GM23248 (cell line): ENCODE data around the gene MECP2. TPM values are rescaled to one million over a fixed set of nuclear protein-coding genes. Genes with fewer than 3 reads are reported as not detected.
A peak's percentile ranks its signal among the peaks of the same experiment; 100 is the strongest.

Source experiments
- DNase-seq: peaks from one replicate; pipeline ENCODE4 v3.0.0-alpha.2; 2015
- H2AFZ ChIP-seq: fragments of 200-600 bp; sonication (generic); 2 replicates; pipeline ENCODE4 v1.6.1; 2016; ENCODE audit warnings: antibody characterized with exemption
- H3F3A ChIP-seq: fragments of 200-600 bp; sonication (generic); 2 replicates; pipeline ENCODE4 v1.6.1; 2016; ENCODE audit warnings: mild to moderate bottlenecking, antibody characterized with exemption, mixed run types; ENCODE audit not compliant: insufficient read depth
- H3K27ac ChIP-seq: fragments of 200-600 bp; sonication (generic); 2 replicates; pipeline ENCODE4 v1.5.1; 2016; ENCODE audit warnings: mild to moderate bottlenecking
- H3K27me3 ChIP-seq: fragments of 200-600 bp; sonication (generic); replicated peaks from 2 replicates; pipeline ENCODE4 v1.6.1; 2016; ENCODE audit warnings: mild to moderate bottlenecking; ENCODE audit not compliant: insufficient read depth
- H3K36me3 ChIP-seq: fragments of 200-600 bp; sonication (generic); 2 replicates; pipeline ENCODE4 v1.6.1; 2016; ENCODE audit warnings: low read depth, mild to moderate bottlenecking
- H3K4me1 ChIP-seq: fragments of 200-600 bp; sonication (generic); 2 replicates; pipeline ENCODE4 v1.6.1; 2016; ENCODE audit warnings: mild to moderate bottlenecking; ENCODE audit not compliant: insufficient read depth
- H3K4me2 ChIP-seq: fragments of 200-600 bp; sonication (generic); one replicate; pipeline ENCODE4 v1.6.1; 2016; ENCODE audit warnings: mild to moderate bottlenecking; ENCODE audit not compliant: unreplicated experiment
- H3K4me3 ChIP-seq: fragments of 200-600 bp; sonication (generic); 2 replicates; pipeline ENCODE4 v1.5.1; 2016; ENCODE audit warnings: mild to moderate bottlenecking
- H3K79me2 ChIP-seq: fragments of 200-600 bp; sonication (generic); 2 replicates; pipeline ENCODE4 v1.6.1; 2016; ENCODE audit warnings: mild to moderate bottlenecking; ENCODE audit not compliant: insufficient read depth
- H3K9ac ChIP-seq: fragments of 200-600 bp; sonication (generic); 2 replicates; pipeline ENCODE4 v1.6.1; 2016; ENCODE audit warnings: mild to moderate bottlenecking
- H3K9me2 ChIP-seq: fragments of 200-600 bp; sonication (generic); 2 replicates; pipeline ENCODE4 v1.6.1; 2016; ENCODE audit warnings: mixed run types, mild to moderate bottlenecking, moderate library complexity; ENCODE audit not compliant: insufficient read depth
- H3K9me3 ChIP-seq: fragments of 200-600 bp; sonication (generic); one replicate; pipeline ENCODE4 v1.6.1; 2017; ENCODE audit warnings: low read depth
- H4K20me1 ChIP-seq: fragments of 200-600 bp; sonication (generic); 2 replicates; pipeline ENCODE4 v1.6.0; 2016; ENCODE audit not compliant: insufficient read depth
- EZH2 ChIP-seq: fragments of 200-600 bp; sonication (generic); IDR thresholded peaks from 2 replicates; pipeline ENCODE4 v1.6.1; 2018; ENCODE audit warnings: antibody characterized with exemption, mild to moderate bottlenecking; ENCODE audit not compliant: insufficient read depth, poor library complexity, severe bottlenecking
- EZH2phosphoT487 ChIP-seq: fragments of 200-600 bp; sonication (generic); IDR thresholded peaks from 2 replicates; pipeline ENCODE4 v1.6.1; 2018; ENCODE audit warnings: antibody characterized with exemption, moderate library complexity, mild to moderate bottlenecking, low read depth; ENCODE audit not compliant: insufficient read depth
- WGBS, 2 experiments: methylation state at CpG; one replicate each; pipeline ENCODE4 v1.1.6; 2015 to 2017; ENCODE audit warnings: low lambda C conversion rate in 2 of 2, low coverage in 1 of 2; ENCODE audit errors: missing lambda C conversion rate in 2 of 2; 5-methylcytosine and 5-hydroxymethylcytosine counted together
- in situ Hi-C: fragments of 300-500 bp; cut with MboI; formaldehyde crosslinking; loops from 2 replicates; pipeline ENCODE4 v1.15.0; 2020
- microRNA counts: library from miRNA; unstranded; fragments of <30 nt; microRNA quantifications from one replicate; lab custom pipeline; 2016
- microRNA-seq: library from miRNA; unstranded; fragments of <30 nt; microRNA quantifications from one replicate; pipeline ENCODE4, GENCODE V29; 2016; ENCODE audit warnings: borderline number of aligned reads
- polyA plus RNA-seq: library from polyadenylated mRNA; unstranded; fragments of >200 nt; fragmentation: Nextera tagmentation; extraction: Ambion mirVana; gene quantifications from 2 replicates; pipeline ENCODE4 v1.2.1, GENCODE V29; 2016
- small RNA-seq: library from RNA; depleted of rRNA; stranded (forward); fragments of <200 nt; gene quantifications from one replicate; pipeline ENCODE3, GENCODE V24; 2014; ENCODE audit warnings: low read depth, low replicate concordance
- total RNA-seq: library from RNA; depleted of rRNA; stranded (reverse); fragments of >200 nt; shearing (Covaris generic); gene quantifications from 2 replicates; pipeline ENCODE4 v1.2.3, GENCODE V29; 2014; rRNA removed

Gene MECP2
- total and polyA plus RNA-seq, 2 experiments from 2014 or later, result 10.3 to 16.5 TPM

DNA sequence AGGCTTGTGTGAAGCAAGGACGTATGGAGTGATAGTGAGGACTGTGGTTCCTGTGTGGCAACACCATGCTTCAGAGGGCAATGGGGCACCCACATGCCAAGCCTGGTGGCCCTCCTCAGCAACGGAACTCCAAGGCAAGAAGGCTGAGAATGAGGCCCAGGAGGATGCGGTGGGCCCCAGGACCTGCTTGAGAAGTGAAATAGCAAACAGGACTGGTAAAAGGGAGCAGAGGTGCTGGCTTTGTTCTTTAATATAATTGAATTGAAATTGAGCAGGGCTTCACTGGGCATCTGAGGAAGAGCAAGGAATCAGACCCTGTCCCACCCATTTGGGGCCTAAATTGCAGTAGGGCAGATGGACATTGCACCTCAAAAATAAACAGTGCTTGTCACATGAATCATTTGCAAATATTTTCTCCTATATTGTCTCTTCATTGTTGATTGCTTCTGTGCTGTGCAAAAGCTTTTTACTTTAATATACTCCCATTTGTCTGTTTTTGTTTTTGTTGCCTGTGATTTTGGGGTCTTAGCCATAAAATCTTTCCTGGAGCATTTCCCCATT is 122.7 kb downstream of the MECP2 start:
- Histone ChIP-seq H3K4me2 (no peak overlapping the region), H3K79me2 (peaks cover 36% of the 10 kb centered on the region), H3K27me3 (no peaks in the 10 kb centered on the region), H3K4me1 (peaks cover 8% of the 10 kb centered on the region), H2AFZ (no peak overlapping the region), H3K9ac (no peak overlapping the region), H3F3A (peaks cover 9% of the 10 kb centered on the region; the same call in 1 of the 2 replicates), H3K27ac (no peak overlapping the region), H3K9me2 (no peaks in the 10 kb centered on the region), H4K20me1 (no peaks in the 10 kb centered on the region), H3K36me3 (no peaks in the 10 kb centered on the region), H3K9me3 (no peaks in the 10 kb centered on the region), H3K4me3 (no peak overlapping the region)
- no peak for TF ChIP-seq EZH2
- TF ChIP-seq EZH2phosphoT487, result no peak
- WGBS, 2 experiments, result 80 to 100% methylated on average over 2 to 3 of the region's 3 CpGs
- no peak for DNase-seq
- in situ Hi-C loops, result no loop called here

DNA sequence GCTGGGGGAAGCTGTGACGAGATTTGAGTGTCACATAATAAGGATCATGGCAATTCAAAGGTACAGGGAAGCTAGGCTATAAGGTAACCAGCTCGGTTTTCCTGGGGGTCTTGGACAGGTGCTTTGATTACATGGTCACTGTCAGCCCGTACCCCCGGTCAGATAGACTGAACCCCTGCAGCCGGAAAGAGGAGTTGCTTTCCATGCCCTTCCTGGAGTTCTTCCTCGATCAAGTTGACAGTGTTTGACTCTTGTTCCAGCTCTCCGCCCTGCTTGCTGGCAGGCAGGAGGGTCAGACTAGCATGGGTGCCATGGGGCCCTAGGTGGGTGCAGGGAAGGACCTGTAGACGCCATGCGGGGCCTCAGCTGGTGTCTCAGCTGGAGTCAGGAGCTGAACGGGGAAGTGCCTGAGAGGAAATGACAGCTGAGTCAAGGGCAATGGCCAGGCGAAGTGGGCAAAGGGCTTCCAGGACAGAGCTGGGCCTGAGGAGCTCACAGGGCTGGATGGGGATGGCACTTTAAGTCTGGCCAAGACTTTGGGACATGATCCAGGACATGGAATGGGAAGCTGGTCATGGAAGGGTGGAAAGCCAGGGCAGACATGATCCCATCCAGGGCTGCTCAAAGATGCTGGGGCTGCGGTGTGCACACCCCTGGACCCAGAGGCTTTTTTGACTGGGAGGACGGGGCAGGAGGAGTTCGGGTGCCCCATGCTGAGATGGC is 123.4 kb downstream of the MECP2 start:
- Histone ChIP-seq H3K4me3 (peak overlapping the region; percentile 96), H3K27me3 (no peaks in the 10 kb centered on the region), H3F3A (peaks cover 13% of the 10 kb centered on the region; the same call in 1 of the 2 replicates), H3K36me3 (no peaks in the 10 kb centered on the region), H3K9me2 (no peaks in the 10 kb centered on the region), H3K9ac (peak overlapping the region; percentile 100), H4K20me1 (no peaks in the 10 kb centered on the region), H3K4me1 (peaks cover 8% of the 10 kb centered on the region), H3K9me3 (no peaks in the 10 kb centered on the region), H3K27ac (peak overlapping the region; percentile 100), H2AFZ (peak overlapping the region; percentile 33; the same call in 1 of the 2 replicates), H3K79me2 (peaks cover 42% of the 10 kb centered on the region), H3K4me2 (peak overlapping the region; percentile 88)
- DNase-seq, result peak; percentile 20
- in situ Hi-C loops, result no loop called here
- TF ChIP-seq EZH2phosphoT487 (no peak), EZH2 (no peak)
- WGBS, 2 experiments, result 51 to 54% methylated on average over 12 of the region's 14 CpGs

DNA sequence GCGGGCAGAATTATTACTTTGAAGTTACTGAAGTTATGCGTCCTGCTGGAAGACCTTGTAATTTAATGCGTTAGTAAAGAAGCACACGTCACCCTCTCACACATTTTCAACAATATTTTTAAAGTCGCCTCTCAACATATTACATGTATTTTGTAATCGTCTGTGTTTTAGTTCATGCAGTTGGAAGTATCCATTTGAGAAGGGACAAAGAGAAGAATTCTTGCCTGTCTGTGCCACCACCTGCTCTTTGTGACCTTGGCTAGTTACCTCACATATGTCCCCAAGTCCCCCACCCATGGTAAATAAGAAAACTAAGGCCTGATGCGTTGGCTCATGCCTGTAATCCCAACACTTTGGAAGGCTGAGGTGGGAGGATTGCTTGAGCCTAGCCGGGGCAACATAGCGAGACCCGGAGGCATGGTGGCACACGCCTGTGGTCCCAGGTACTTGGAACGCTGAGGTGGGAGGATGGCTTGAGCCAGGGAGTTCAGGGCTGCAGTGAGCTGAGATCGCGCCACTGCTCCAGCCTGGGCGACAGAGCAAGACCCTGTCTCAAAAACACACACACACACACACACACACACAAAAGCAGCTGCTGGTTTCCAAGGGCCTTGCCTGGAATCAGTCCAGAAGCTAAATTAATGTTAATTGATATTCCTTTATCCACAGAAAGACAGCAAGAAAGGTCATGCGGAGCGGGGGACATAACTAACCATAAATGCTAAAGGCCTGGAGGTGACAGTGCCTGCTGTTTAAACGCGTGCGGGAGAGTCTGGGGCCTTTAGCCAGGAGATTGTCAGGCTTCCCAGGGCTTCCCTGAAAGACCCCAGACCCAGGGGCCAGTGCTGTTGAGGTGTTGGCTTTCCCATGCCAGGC is 124.2 kb downstream of the MECP2 start:
- peak overlapping the region; percentile 96 for H3K4me3 ChIP-seq
- peak overlapping the region; percentile 33 for H2AFZ ChIP-seq
- WGBS, 2 experiments, result 4 to 5% methylated on average over 15 to 16 of the region's 20 CpGs
- no peaks in the 10 kb centered on the region for H3K36me3 ChIP-seq
- no peaks in the 10 kb centered on the region for H3K9me2 ChIP-seq
- in situ Hi-C loops, result no loop called here
- no peaks in the 10 kb centered on the region for H4K20me1 ChIP-seq
- no peaks in the 10 kb centered on the region for H3K27me3 ChIP-seq
- peak overlapping the region; percentile 88 for H3K4me2 ChIP-seq
- H3K9me3 ChIP-seq, result no peaks in the 10 kb centered on the region
- H3F3A ChIP-seq, result peaks cover 13% of the 10 kb centered on the region; the same call in 1 of the 2 replicates
- H3K27ac ChIP-seq, result peak overlapping the region; percentile 100
- no peak for DNase-seq
- peaks cover 50% of the 10 kb centered on the region for H3K79me2 ChIP-seq
- H3K9ac ChIP-seq, result peak overlapping the region; percentile 100
- peaks cover 15% of the 10 kb centered on the region for H3K4me1 ChIP-seq
- TF ChIP-seq EZH2 (no peak), EZH2phosphoT487 (no peak)

DNA sequence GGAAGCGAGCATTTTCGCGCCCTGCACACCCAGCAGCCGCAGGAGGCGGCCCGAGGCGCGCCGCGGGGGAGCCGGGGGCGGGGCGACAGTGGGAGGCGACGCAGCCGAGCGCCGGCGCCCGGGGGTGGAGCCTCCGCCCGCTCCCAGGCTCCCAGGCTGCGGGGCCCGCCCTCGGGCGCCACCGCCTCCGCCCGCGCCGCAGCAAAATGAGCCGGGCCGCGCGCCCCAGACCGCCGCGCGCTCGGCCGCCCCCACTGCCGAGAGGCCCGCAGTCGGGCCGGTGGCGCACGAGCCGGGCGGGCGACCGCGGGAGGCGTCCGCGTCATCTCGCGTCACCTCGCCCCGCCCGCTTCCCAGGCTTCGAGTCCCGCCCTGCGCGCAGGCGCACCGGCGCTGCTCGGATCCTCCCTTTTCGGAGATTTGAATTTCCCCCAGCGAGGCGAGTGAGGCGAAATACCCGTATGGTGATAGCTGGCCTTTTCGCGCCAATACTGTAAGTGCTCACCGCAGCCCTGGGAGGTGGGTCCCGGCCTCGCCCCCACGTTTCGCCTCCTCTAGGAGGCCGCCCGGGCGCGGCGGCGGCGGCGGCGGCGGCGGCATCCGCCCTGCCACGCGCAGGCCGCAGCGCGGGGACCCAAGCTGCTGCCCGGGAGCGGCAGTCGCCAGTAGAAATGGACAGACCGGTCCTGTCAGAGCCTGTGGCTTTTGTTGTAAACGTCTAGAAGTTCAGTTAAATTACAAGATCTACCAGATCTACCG is 125.0 kb downstream of the MECP2 start, which contains the start of gene TMEM187:
Gene TMEM187, plus strand, starts transcription at position 387 of the 759 bp plus-strand sequence. CDS start 9,309 bp downstream, outside the sequence.
- 0 to 1% methylated on average over 14 to 20 of the region's 103 CpGs for WGBS, 2 experiments
- no peaks in the 10 kb centered on the region for H3K9me2 ChIP-seq
- peak within 1 kb of the TSS; percentile 88 for H3K4me2 ChIP-seq
- H3K36me3 ChIP-seq, result no peaks in the 10 kb centered on the region
- peak within 1 kb of the TSS; percentile 33 for H2AFZ ChIP-seq
- no peaks in the 10 kb centered on the region for H4K20me1 ChIP-seq
- H3F3A ChIP-seq, result peaks cover 13% of the 10 kb centered on the region; the same call in 1 of the 2 replicates
- H3K4me1 ChIP-seq, result peaks cover 21% of the 10 kb centered on the region
- TF ChIP-seq EZH2 (no peak), EZH2phosphoT487 (no peak)
- DNase-seq, result peak; percentile 91
- no peaks in the 10 kb centered on the region for H3K27me3 ChIP-seq
- H3K9me3 ChIP-seq, result no peaks in the 10 kb centered on the region
- in situ Hi-C loops, result no loop called here
- peak within 1 kb of the TSS; percentile 96 for H3K4me3 ChIP-seq
- peaks cover 58% of the 10 kb centered on the region for H3K79me2 ChIP-seq
- peak within 1 kb of the TSS; percentile 100 for H3K27ac ChIP-seq
- H3K9ac ChIP-seq, result peak within 1 kb of the TSS; percentile 100

MicroRNAs encoded within 50 kb of the gene (microRNA counts, 767-probe panel; counts per million panel counts)
- 447 counts per million, percentile 86 among the panel's probes with 10 or more counts for microRNA hsa-miR-718 (lab: Ali Mortazavi, UCI)

Small RNA genes lying within 50 kb of the gene (microRNA-seq; reads per million reads assigned to microRNA genes)
- gene MIR3202-1, result not detected
- gene MIR3202-2, result not detected
- gene MIR718, result not detected

Small RNA genes lying within 50 kb of the gene (small RNA-seq; reads per million reads assigned to genes)
- gene MIR3202-1, result not detected

Other genes with a start within 250 kb of the MECP2 start
- 1.9 TPM in 1 of 2 replicates, not detected in the other for gene L1CAM, start 211.5 kb downstream of the MECP2 start, total RNA-seq
- 0.34 and 0.38 TPM in 2 replicates for gene L1CAM, start 211.5 kb downstream of the MECP2 start, polyA plus RNA-seq
- gene AVPR2, start 193.0 kb downstream of the MECP2 start, total RNA-seq, result not detected in 2 replicates
- gene AVPR2, start 193.0 kb downstream of the MECP2 start, polyA plus RNA-seq, result not detected in 2 replicates
- gene ARHGAP4, start 171.5 kb downstream of the MECP2 start, total RNA-seq, result 2.8 TPM in 1 of 2 replicates, not detected in the other
- 0.43 and 0.45 TPM in 2 replicates for gene ARHGAP4, start 171.5 kb downstream of the MECP2 start, polyA plus RNA-seq
- gene NAA10, start 162.7 kb downstream of the MECP2 start, total RNA-seq, result 105 and 154 TPM in 2 replicates
- gene NAA10, start 162.7 kb downstream of the MECP2 start, polyA plus RNA-seq, result 161 and 166 TPM in 2 replicates
- gene RENBP, start 153.1 kb downstream of the MECP2 start, total RNA-seq, result 0.11 TPM in 1 of 2 replicates, not detected in the other
- gene RENBP, start 153.1 kb downstream of the MECP2 start, polyA plus RNA-seq, result not detected in 2 replicates
- 24.0 and 26.4 TPM in 2 replicates for gene HCFC1, start 125.9 kb downstream of the MECP2 start, total RNA-seq
- gene HCFC1, start 125.9 kb downstream of the MECP2 start, polyA plus RNA-seq, result 12.5 and 12.6 TPM in 2 replicates
- 7.6 and 9.9 TPM in 2 replicates for gene TMEM187, start 125.0 kb downstream of the MECP2 start, total RNA-seq
- gene TMEM187, start 125.0 kb downstream of the MECP2 start, polyA plus RNA-seq, result 8.5 and 10.0 TPM in 2 replicates
- 45.3 and 54.7 TPM in 2 replicates for gene IRAK1, start 77.8 kb downstream of the MECP2 start, total RNA-seq
- gene IRAK1, start 77.8 kb downstream of the MECP2 start, polyA plus RNA-seq, result 58.7 and 58.8 TPM in 2 replicates
- not detected in 2 replicates for gene OPN1LW, start 46.5 kb upstream of the MECP2 start, total RNA-seq
- gene OPN1LW, start 46.5 kb upstream of the MECP2 start, polyA plus RNA-seq, result not detected in 2 replicates
- gene OPN1MW, start 84.9 kb upstream of the MECP2 start, total RNA-seq, result not detected in 2 replicates
- gene OPN1MW, start 84.9 kb upstream of the MECP2 start, polyA plus RNA-seq, result not detected in 2 replicates
- not detected in 2 replicates for gene OPN1MW2, start 122.0 kb upstream of the MECP2 start, total RNA-seq
- gene OPN1MW2, start 122.0 kb upstream of the MECP2 start, polyA plus RNA-seq, result not detected in 2 replicates
- not detected in 2 replicates for gene OPN1MW3, start 159.9 kb upstream of the MECP2 start, total RNA-seq
- not detected in 2 replicates for gene OPN1MW3, start 159.9 kb upstream of the MECP2 start, polyA plus RNA-seq
- not detected in 2 replicates for gene TEX28, start 197.4 kb upstream of the MECP2 start, total RNA-seq
- gene TEX28, start 197.4 kb upstream of the MECP2 start, polyA plus RNA-seq, result not detected in 2 replicates
- not detected in 2 replicates for gene TKTL1, start 198.1 kb upstream of the MECP2 start, total RNA-seq
- gene TKTL1, start 198.1 kb upstream of the MECP2 start, polyA plus RNA-seq, result not detected in 2 replicates